Activated T-helper 1 cell treated with anti-CD3 and anti-CD28 coated beads, Interleukin-12 subunit alpha, Interleukin-12 subunit beta, Interleukin-2, Interleukin-4 antibody, amounts not matched to agents 30 ng/mL and 10 ng/mL and 1 ng/mL, durations not matched to agents 14 hours and 24 hours and 36 hours (primary cell): ENCODE results near the gene SS18L1. TPM values are rescaled to one million over a fixed set of nuclear protein-coding genes. Genes with fewer than 3 reads are reported as not detected.
"Not testable (repeated sequence)": the region's sequence is repeated elsewhere in the genome, so short reads cannot be mapped to it uniquely, and the experiment has no call there.

Experiments
- DNase-seq: peaks from one replicate; pipeline ENCODE4 v3.0.0; 2021; ENCODE audit warnings: low spot score
- H3K27ac Mint-ChIP-seq: one replicate; pipeline ENCODE4 v1.8.0; 2021; ENCODE audit warnings: mild to moderate bottlenecking, mixed read lengths
- H3K27me3 Mint-ChIP-seq: one replicate; pipeline ENCODE4 v1.8.0; 2022; ENCODE audit warnings: mild to moderate bottlenecking, moderate library complexity, mixed read lengths; ENCODE audit not compliant: insufficient read depth
- H3K36me3 Mint-ChIP-seq: one replicate; pipeline ENCODE4 v1.8.0; 2021; ENCODE audit warnings: low read depth, mixed read lengths
- H3K4me1 Mint-ChIP-seq: one replicate; pipeline ENCODE4 v1.8.0; 2021; ENCODE audit warnings: low read depth, mixed read lengths
- H3K4me3 Mint-ChIP-seq: one replicate; pipeline ENCODE4 v1.8.0; 2021; ENCODE audit warnings: mild to moderate bottlenecking, moderate library complexity, mixed read lengths
- H3K9me3 Mint-ChIP-seq: one replicate; pipeline ENCODE4 v1.8.0; 2021; ENCODE audit warnings: mixed read lengths
- intact Hi-C: fragments of 100-400 bp; cut with micrococcal nuclease; formaldehyde crosslinking; loops from one replicate; pipeline ENCODE4 v1.15.1; 2024
- total RNA-seq: library from RNA; stranded (reverse); gene quantifications from 2 replicates; pipeline ENCODE4 v1.2.3, GENCODE V29; 2022

Gene SS18L1
- total RNA-seq, 1 donor from 2014 or later, result 29.4 TPM

GRCh38 chr20:62115800-62116407 is 27.7 kb upstream of the SS18L1 start:
- H3K36me3 Mint-ChIP-seq, intact Hi-C loops, DNase-seq, H3K27ac Mint-ChIP-seq, H3K4me1 Mint-ChIP-seq, H3K4me3 Mint-ChIP-seq, H3K27me3 Mint-ChIP-seq: not testable (repeated sequence)
- peaks cover 19% of the 10 kb centered on the region for H3K9me3 Mint-ChIP-seq

GRCh38 chr20:62116558-62117361 is 26.8 kb upstream of the SS18L1 start:
- peaks cover 14% of the 10 kb centered on the region for H3K9me3 Mint-ChIP-seq
- no peak overlapping the region for H3K4me3 Mint-ChIP-seq
- no peaks in the 10 kb centered on the region for H3K27me3 Mint-ChIP-seq
- H3K27ac Mint-ChIP-seq, result no peak overlapping the region
- intact Hi-C loops, result no loop called here
- peaks cover 2% of the 10 kb centered on the region for H3K36me3 Mint-ChIP-seq
- H3K4me1 Mint-ChIP-seq, result peaks cover 11% of the 10 kb centered on the region
- DNase-seq, result no peak

GRCh38 chr20:62117362-62117646 is 26.3 kb upstream of the SS18L1 start:
- peaks cover 13% of the 10 kb centered on the region for H3K9me3 Mint-ChIP-seq
- no peak overlapping the region for H3K4me3 Mint-ChIP-seq
- intact Hi-C loops, result no loop called here

GRCh38 chr20:62117658-62118057 is 25.9 kb upstream of the SS18L1 start:
- H3K27ac Mint-ChIP-seq, result no peak overlapping the region
- H3K36me3 Mint-ChIP-seq, result no peaks in the 10 kb centered on the region
- no peak overlapping the region for H3K4me3 Mint-ChIP-seq
- peak; percentile 58 for DNase-seq
- peaks cover 9% of the 10 kb centered on the region for H3K9me3 Mint-ChIP-seq
- no peaks in the 10 kb centered on the region for H3K27me3 Mint-ChIP-seq
- intact Hi-C loops, result no loop called here
- peaks cover 11% of the 10 kb centered on the region for H3K4me1 Mint-ChIP-seq

More at GRCh38 chr20:62117362-62117646, 26.3 kb upstream of the SS18L1 start:
- no peaks in the 10 kb centered on the region for H3K27me3 Mint-ChIP-seq
- no peak overlapping the region for H3K27ac Mint-ChIP-seq
- DNase-seq, result no peak
- peaks cover 11% of the 10 kb centered on the region for H3K4me1 Mint-ChIP-seq
- H3K36me3 Mint-ChIP-seq, result no peaks in the 10 kb centered on the region

- DNase-seq, result no peak
- no peaks in the 10 kb centered on the region for H3K27me3 Mint-ChIP-seq
- H3K4me3 Mint-ChIP-seq, result no peak overlapping the region
- peaks cover 4% of the 10 kb centered on the region for H3K9me3 Mint-ChIP-seq
- H3K36me3 Mint-ChIP-seq, result no peaks in the 10 kb centered on the region
- intact Hi-C loops, result no loop called here
- no peak overlapping the region for H3K27ac Mint-ChIP-seq
- H3K4me1 Mint-ChIP-seq, result peaks cover 12% of the 10 kb centered on the region
These were observed 25.2 kb upstream of the SS18L1 start for GRCh38 chr20:62118113-62119043.

GRCh38 chr20:62119115-62119514 is 24.5 kb upstream of the SS18L1 start:
- no peaks in the 10 kb centered on the region for H3K27me3 Mint-ChIP-seq
- intact Hi-C loops, result no loop called here
- H3K4me1 Mint-ChIP-seq, result peaks cover 19% of the 10 kb centered on the region
- no peaks in the 10 kb centered on the region for H3K9me3 Mint-ChIP-seq
- peaks cover 2% of the 10 kb centered on the region for H3K36me3 Mint-ChIP-seq
- no peak overlapping the region for H3K27ac Mint-ChIP-seq
- no peak overlapping the region for H3K4me3 Mint-ChIP-seq
- DNase-seq, result no peak

GRCh38 chr20:62119591-62120364 is 23.8 kb upstream of the SS18L1 start:
- Mint-ChIP-seq H3K4me1 (peaks cover 26% of the 10 kb centered on the region), H3K9me3 (no peaks in the 10 kb centered on the region), H3K27ac (no peak overlapping the region), H3K4me3 (peak overlapping the region; percentile 61), H3K36me3 (peaks cover 8% of the 10 kb centered on the region), H3K27me3 (no peaks in the 10 kb centered on the region)
- intact Hi-C loops, result loop anchor here (5.0 kb wide), 1 partner anchor 288 kb away; the partner anchor contains the start of gene CABLES2
- DNase-seq, result no peak

- DNase-seq, result no peak
- peaks cover 12% of the 10 kb centered on the region for H3K36me3 Mint-ChIP-seq
- H3K4me3 Mint-ChIP-seq, result peak overlapping the region; percentile 61
- intact Hi-C loops, result loop anchor here (5.0 kb wide), 1 partner anchor 287 kb away; the partner anchor contains the start of gene CABLES2
- peak overlapping the region; percentile 43 for H3K27ac Mint-ChIP-seq
- H3K27me3 Mint-ChIP-seq, result no peaks in the 10 kb centered on the region
- H3K4me1 Mint-ChIP-seq, result peaks cover 32% of the 10 kb centered on the region
- H3K9me3 Mint-ChIP-seq, result no peaks in the 10 kb centered on the region
These were observed 23.2 kb upstream of the SS18L1 start for GRCh38 chr20:62120365-62120762.

- no peaks in the 10 kb centered on the region for H3K9me3 Mint-ChIP-seq
- H3K4me1 Mint-ChIP-seq, result peaks cover 32% of the 10 kb centered on the region
- H3K36me3 Mint-ChIP-seq, result peaks cover 15% of the 10 kb centered on the region
- no peak for DNase-seq
- H3K27me3 Mint-ChIP-seq, result no peaks in the 10 kb centered on the region
- H3K4me3 Mint-ChIP-seq, result peak overlapping the region; percentile 90
- H3K27ac Mint-ChIP-seq, result peak overlapping the region; percentile 94
- intact Hi-C loops, result loop anchor here (1.0 to 5.0 kb wide), 3 partner anchors 55 to 286 kb away; partner anchors contain the start of genes ADRM1 and CABLES2
These were observed 22.4 kb upstream of the SS18L1 start for GRCh38 chr20:62120990-62121775.

GRCh38 chr20:62121776-62122653 is 21.6 kb upstream of the SS18L1 start, which contains the start of gene LSM14B:
LSM14B (plus strand) TSS chr20:62122475; CDS start chr20:62122667, 192 bp downstream.
- peak within 1 kb of the TSS; percentile 94 for H3K27ac Mint-ChIP-seq
- H3K36me3 Mint-ChIP-seq, result peaks cover 20% of the 10 kb centered on the region
- H3K4me3 Mint-ChIP-seq, result peak within 1 kb of the TSS; percentile 90
- H3K4me1 Mint-ChIP-seq, result peaks cover 32% of the 10 kb centered on the region
- intact Hi-C loops, result loop anchor here (1.0 to 5.0 kb wide), 9 partner anchors 21 to 673 kb away; partner anchors contain the start of genes ADRM1, CABLES2, OSBPL2 and PSMA7
- peak; percentile 95 for DNase-seq
- H3K9me3 Mint-ChIP-seq, result no peaks in the 10 kb centered on the region
- no peaks in the 10 kb centered on the region for H3K27me3 Mint-ChIP-seq
